Pancreas (tissue), 10 donors: ENCODE data around the gene PLEKHA5. TPM values are rescaled to one million over a fixed set of nuclear protein-coding genes. Genes with fewer than 3 reads are reported as not detected.

Experiments
- ATAC-seq, 4 donors: fragments of 200-7000 bp; cut with Tn5 transposase; one replicate each; pipeline versions ENCODE4 v1.8.0 to v1.9.1; 2020; ENCODE audit warnings: mild to moderate bottlenecking in 4 of 4, moderate library complexity in 4 of 4
- DNase-seq, 6 donors: peaks; one replicate each; pipeline ENCODE4 v3.0.0-alpha.2; 2020
- FAIRE-seq: peaks from 2 replicates; lab custom pipeline; 2012; peaks lifted over from hg19 to GRCh38; lab: Jason Lieb, UNC
- H3K27ac ChIP-seq, 4 donors: fragments of 200-600 bp; sonication (generic); 1 replicate in 3 of 4; 2 replicates in 1 of 4; pipeline versions ENCODE4 v1.5.0 to v1.8.0; 2020
- H3K27me3 ChIP-seq, 4 donors: fragments of 200-600 bp; one replicate each; pipeline ENCODE4 v1.8.0; 2021
- H3K36me3 ChIP-seq, 3 donors: fragments of 200-600 bp; sonication (generic) in 1 of 3; one replicate each; pipeline versions ENCODE4 v1.5.0 to v1.8.0; 2020 to 2021
- H3K4me1 ChIP-seq, 3 donors: fragments of 200-600 bp; one replicate each; pipeline ENCODE4 v1.8.0; 2021
- H3K4me3 ChIP-seq, 4 donors: fragments of 200-600 bp; sonication (generic) in 2 of 4; one replicate each; pipeline versions ENCODE4 v1.5.0 to v1.8.0; 2020 to 2021
- H3K9me3 ChIP-seq, 4 donors: fragments of 200-600 bp; one replicate each; pipeline ENCODE4 v1.8.0; 2021
- CTCF ChIP-seq, 4 donors: fragments of 200-600 bp; sonication (generic) in 3 of 4; IDR thresholded peaks; one replicate each; pipeline versions ENCODE4 v1.5.0 to v1.8.0; 2021; ENCODE audit warnings: antibody characterized with exemption in 4 of 4
- WGBS, 2 donors: extraction: QIAGEN DNeasy Blood & Tissue Kit; methylation state at CpG; one replicate each; pipeline ENCODE4 v1.1.7; 2013; 5-methylcytosine and 5-hydroxymethylcytosine counted together
- intact Hi-C, 3 donors: fragments of 100-400 bp; cut with DNase I; formaldehyde crosslinking; loops; one replicate each; pipeline versions ENCODE4 v1.11.1 to v1.14.2; 2022
- polyA plus RNA-seq, 2 donors: library from polyadenylated mRNA; stranded (reverse); fragments of 200-250 nt; gene quantifications; one replicate each; pipeline ENCODE4 v1.2.3, GENCODE V29; 2013
- total RNA-seq, 6 donors: library from RNA; stranded (reverse); fragmentation: NEBNext Ultra II Directional in 4 of 6; extraction: Animal tissue kit (Norgen Biotek cat#: 25700) in 4 of 6; gene quantifications; one replicate each; pipeline versions ENCODE4 v1.2.1 to v1.2.4, GENCODE V29; 2021 to 2023
- donor health status: healthy with polysubstance abuse.
- donor health status: DM: no; HTN: no; CAD: no; lungs with moderate emphysema.
- donor health status: DM: no; HTN: no; CAD: no.
- donor health status: control.
- donor health status: control.
- donor health status: Bipolar disorder and iron deficiency.
- donor health status: DM: yes; HTN: yes; CAD: no.
- donor health status: DM: no; HTN: no; CAD: no.
- donor health status: DM: no; HTN: no; CAD: no.
- donor health status: DM: yes; HTN: yes; CAD: no.

The PLEKHA5 gene
- total and polyA plus RNA-seq, 8 donors = 10.3 to 26.4 (median 17.5) TPM

- DNase-seq (no peak), ATAC-seq (no peak), FAIRE-seq (no peak)
- Histone ChIP-seq H3K9me3 (no peaks in the 10 kb centered on the region), H3K27me3 (no peaks in the 10 kb centered on the region), H3K27ac (no peak overlapping the region), H3K36me3 (no peaks in the 10 kb centered on the region), H3K4me3 (no peak overlapping the region), H3K4me1 (peaks cover 0 to 13% (median 0%) of the 10 kb centered on the region in 3 donors)
- WGBS, 2 donors = 73 to 79% methylated on average over 6 of the region's 6 CpGs
- intact Hi-C loops = no loop called here
- no peak for TF ChIP-seq CTCF (IDR thresholded peaks at IDR 0.05)
Measured at GRCh38 chr12:19144287-19144686, 14.8 kb downstream of the PLEKHA5 start.

GRCh38 chr12:19144985-19145384 lies 15.5 kb downstream of the PLEKHA5 start:
- peak in 3 of 4 donors; percentile 36 to 57 (median 44) for ATAC-seq

GRCh38 chr12:19148860-19149259 lies 19.3 kb downstream of the PLEKHA5 start:
- Histone ChIP-seq H3K27me3 (no peaks in the 10 kb centered on the region), H3K4me1 (peaks cover 0 to 12% (median 0%) of the 10 kb centered on the region in 3 donors), H3K9me3 (no peaks in the 10 kb centered on the region), H3K36me3 (no peaks in the 10 kb centered on the region), H3K27ac (no peak overlapping the region), H3K4me3 (no peak overlapping the region)
- ATAC-seq (no peak), FAIRE-seq (no peak), DNase-seq (no peak)
- no peak for TF ChIP-seq CTCF (IDR thresholded peaks at IDR 0.05)
- intact Hi-C loops = no loop called here

More at GRCh38 chr12:19144985-19145384, 15.5 kb downstream of the PLEKHA5 start:
- DNase-seq (no peak), FAIRE-seq (peak; percentile 9)
- Histone ChIP-seq H3K36me3 (no peaks in the 10 kb centered on the region), H3K27ac (no peak overlapping the region), H3K27me3 (no peaks in the 10 kb centered on the region), H3K9me3 (no peaks in the 10 kb centered on the region), H3K4me1 (peaks cover 0 to 13% (median 0%) of the 10 kb centered on the region in 3 donors), H3K4me3 (no peak overlapping the region)
- intact Hi-C loops = no loop called here
- TF ChIP-seq CTCF (IDR thresholded peaks at IDR 0.05) = no peak
- WGBS, 2 donors = 7 to 15% methylated on average over 2 of the region's 2 CpGs

- intact Hi-C loops = no loop called here
- Histone ChIP-seq H3K27me3 (no peaks in the 10 kb centered on the region), H3K27ac (no peak overlapping the region)
Measured at GRCh38 chr12:19150273-19150900, 20.9 kb downstream of the PLEKHA5 start.

More at GRCh38 chr12:19150273-19150900, 20.9 kb downstream of the PLEKHA5 start:
- WGBS, 2 donors = 89% methylated on average over 2 of the region's 2 CpGs
- Histone ChIP-seq H3K4me1 (peaks cover 0 to 3% (median 0%) of the 10 kb centered on the region in 3 donors), H3K9me3 (no peaks in the 10 kb centered on the region), H3K4me3 (no peak overlapping the region), H3K36me3 (no peaks in the 10 kb centered on the region)
- no peak for TF ChIP-seq CTCF (IDR thresholded peaks at IDR 0.05)
- FAIRE-seq (no peak), ATAC-seq (no peak), DNase-seq (no peak)
